OCI-M1 (cell line): ENCODE results near the gene PLEKHG5.
"Not testable (repeated sequence)": the region's sequence is repeated elsewhere in the genome, so short reads cannot be mapped to it uniquely, and the experiment has no call there.

Experiments
- DNase-seq: peaks from one replicate; lab custom pipeline; 2025; lab: John Stamatoyannopoulos, UW

PLEKHG5 gene

GRCh38 chr1:6445062-6445763 lies 46.3 kb downstream of the PLEKHG5 start:
- DNase-seq: peak; percentile 31

GRCh38 chr1:6444377-6444776 lies 47.1 kb downstream of the PLEKHG5 start:
- DNase-seq: no peak

GRCh38 chr1:6443339-6444115 lies 47.9 kb downstream of the PLEKHG5 start:
- no peak for DNase-seq

- DNase-seq: no peak
These were observed 49.9 kb downstream of the PLEKHG5 start for GRCh38 chr1:6441586-6441985.

- DNase-seq: no peak
These were observed 51.0 kb downstream of the PLEKHG5 start for GRCh38 chr1:6440198-6441126.

- DNase-seq: peak; percentile 71
These were observed 53.4 kb downstream of the PLEKHG5 start for GRCh38 chr1:6438047-6438525.

GRCh38 chr1:6437012-6437700 lies 54.3 kb downstream of the PLEKHG5 start:
- DNase-seq: not testable (repeated sequence)

GRCh38 chr1:6436277-6436676 lies 55.2 kb downstream of the PLEKHG5 start:
- not testable (repeated sequence) for DNase-seq

GRCh38 chr1:6435547-6435946 lies 55.9 kb downstream of the PLEKHG5 start:
- DNase-seq: no peak

- DNase-seq: no peak
These were observed 56.3 kb downstream of the PLEKHG5 start for GRCh38 chr1:6435129-6435528.

GRCh38 chr1:6434186-6434585 lies 57.3 kb downstream of the PLEKHG5 start:
- DNase-seq: no peak

GRCh38 chr1:6431645-6432579 lies 59.6 kb downstream of the PLEKHG5 start:
- not testable (repeated sequence) for DNase-seq

GRCh38 chr1:6429660-6430411 lies 61.6 kb downstream of the PLEKHG5 start:
- peak; percentile 75 for DNase-seq

GRCh38 chr1:6428453-6428852 lies 63.0 kb downstream of the PLEKHG5 start:
- not testable (repeated sequence) for DNase-seq

- peak; percentile 13 for DNase-seq
These were observed 63.8 kb downstream of the PLEKHG5 start for GRCh38 chr1:6427441-6428390.

- no peak for DNase-seq
These were observed 64.5 kb downstream of the PLEKHG5 start for GRCh38 chr1:6426972-6427350.

GRCh38 chr1:6426277-6426971 lies 65.0 kb downstream of the PLEKHG5 start:
- no peak for DNase-seq

GRCh38 chr1:6425658-6426057 lies 65.8 kb downstream of the PLEKHG5 start:
- DNase-seq: no peak
